Ascending aorta (tissue), 2 donors: ENCODE data around the gene INSYN2B. TPM values are rescaled to one million over a fixed set of nuclear protein-coding genes. Genes with fewer than 3 reads are reported as not detected.

Source experiments
- DNase-seq, 2 donors: peaks; one replicate each; pipeline ENCODE4 v3.0.0-alpha.2; 2019; ENCODE audit warnings: low spot score in 2 of 2
- H3K27ac ChIP-seq, 2 donors: fragments of 200-600 bp; sonication (generic); one replicate each; pipeline ENCODE4 v1.5.1; 2016 to 2017; ENCODE audit warnings: mild to moderate bottlenecking in 1 of 2
- H3K27me3 ChIP-seq: fragments of 200-600 bp; sonication (generic); one replicate; pipeline ENCODE4 v1.5.1; 2017
- H3K36me3 ChIP-seq, 2 donors: fragments of 200-600 bp; sonication (generic); one replicate each; pipeline ENCODE4 v1.5.1; 2016
- H3K4me1 ChIP-seq, 2 donors: fragments of 200-600 bp; sonication (generic); one replicate each; pipeline ENCODE4 v1.5.1; 2016 to 2017; ENCODE audit warnings: mild to moderate bottlenecking in 1 of 2
- H3K4me3 ChIP-seq, 2 donors: fragments of 200-600 bp; sonication (generic); one replicate each; pipeline ENCODE4 v1.5.1; 2016 to 2017; ENCODE audit warnings: mild to moderate bottlenecking in 1 of 2
- H3K9me3 ChIP-seq, 2 donors: fragments of 200-600 bp; sonication (generic); one replicate each; pipeline ENCODE4 v1.5.1; 2016
- intact Hi-C: fragments of 100-400 bp; cut with DNase I; formaldehyde crosslinking; loops from one replicate; pipeline ENCODE4 v1.15.1; 2023
- total RNA-seq: library from RNA; depleted of rRNA; stranded (reverse); fragments of >200 nt; gene quantifications from one replicate; pipeline ENCODE4 v1.1.0, GENCODE V29; 2016
- TF ChIP-seq, protein P1 (sequence below), 3 experiments: fragments of 200-600 bp in 2 of 3; fragments of 450-650 bp in 1 of 3; sonication (generic) in 2 of 3; IDR thresholded peaks; one replicate each; pipeline ENCODE4 v1.5.1; 2016 to 2019; ENCODE audit warnings: antibody characterized with exemption in 3 of 3, mild to moderate bottlenecking in 1 of 3, moderate library complexity in 1 of 3

INSYN2B gene
- total RNA-seq, 1 donor from 2014 or later = not detected

DNA sequence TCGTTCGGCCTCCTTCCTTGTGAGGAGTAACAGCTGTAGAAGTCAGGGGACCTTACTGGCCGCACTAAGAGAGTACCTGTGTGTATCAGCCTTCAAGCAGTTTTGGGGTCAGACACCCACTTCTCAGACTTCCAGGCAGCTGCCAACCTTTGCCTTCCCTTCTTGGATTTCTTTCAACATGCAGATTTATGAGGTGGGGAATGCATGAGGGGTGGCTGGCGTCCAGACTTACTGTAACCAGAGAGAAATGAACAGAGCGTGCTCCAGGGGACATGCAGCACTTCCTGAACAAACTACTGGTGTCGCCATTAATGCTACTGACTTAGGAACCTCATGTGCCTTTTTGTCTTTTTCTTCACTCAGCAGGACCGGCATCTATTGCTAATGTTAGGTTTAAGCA is 46.7 kb downstream of the INSYN2B start:
- Histone ChIP-seq H3K27me3 (no peaks in the 10 kb centered on the region), H3K4me3 (no peak overlapping the region), H3K9me3 (no peaks in the 10 kb centered on the region), H3K27ac (no peak overlapping the region), H3K36me3 (no peaks in the 10 kb centered on the region), H3K4me1 (no peaks in the 10 kb centered on the region)
- TF ChIP-seq, protein P1, sequence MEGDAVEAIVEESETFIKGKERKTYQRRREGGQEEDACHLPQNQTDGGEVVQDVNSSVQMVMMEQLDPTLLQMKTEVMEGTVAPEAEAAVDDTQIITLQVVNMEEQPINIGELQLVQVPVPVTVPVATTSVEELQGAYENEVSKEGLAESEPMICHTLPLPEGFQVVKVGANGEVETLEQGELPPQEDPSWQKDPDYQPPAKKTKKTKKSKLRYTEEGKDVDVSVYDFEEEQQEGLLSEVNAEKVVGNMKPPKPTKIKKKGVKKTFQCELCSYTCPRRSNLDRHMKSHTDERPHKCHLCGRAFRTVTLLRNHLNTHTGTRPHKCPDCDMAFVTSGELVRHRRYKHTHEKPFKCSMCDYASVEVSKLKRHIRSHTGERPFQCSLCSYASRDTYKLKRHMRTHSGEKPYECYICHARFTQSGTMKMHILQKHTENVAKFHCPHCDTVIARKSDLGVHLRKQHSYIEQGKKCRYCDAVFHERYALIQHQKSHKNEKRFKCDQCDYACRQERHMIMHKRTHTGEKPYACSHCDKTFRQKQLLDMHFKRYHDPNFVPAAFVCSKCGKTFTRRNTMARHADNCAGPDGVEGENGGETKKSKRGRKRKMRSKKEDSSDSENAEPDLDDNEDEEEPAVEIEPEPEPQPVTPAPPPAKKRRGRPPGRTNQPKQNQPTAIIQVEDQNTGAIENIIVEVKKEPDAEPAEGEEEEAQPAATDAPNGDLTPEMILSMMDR (IDR thresholded peaks at IDR 0.05) = no peak
- DNase-seq = no peak
- intact Hi-C loops = no loop called here

DNA sequence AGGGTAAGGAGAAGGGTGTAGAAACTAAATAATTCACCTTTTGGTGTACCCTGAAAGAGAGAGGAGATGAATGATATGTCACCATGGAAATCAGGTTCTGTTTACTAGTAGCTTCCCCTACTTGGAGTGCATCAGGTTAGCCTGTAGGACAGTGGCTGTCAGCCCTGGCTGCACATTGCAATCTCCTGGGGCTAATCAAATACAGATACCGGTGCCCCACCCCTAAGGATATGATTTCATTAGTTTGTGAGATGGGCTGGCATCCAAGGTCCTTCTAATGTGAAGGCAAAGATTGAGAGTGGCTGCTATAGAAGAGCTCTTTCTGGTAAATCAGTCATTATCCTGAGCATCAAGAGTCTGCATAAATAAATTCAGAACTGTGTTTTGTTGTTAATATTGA is 47.2 kb downstream of the INSYN2B start:
- Histone ChIP-seq H3K4me3 (no peak overlapping the region), H3K4me1 (no peaks in the 10 kb centered on the region), H3K9me3 (no peaks in the 10 kb centered on the region), H3K36me3 (no peaks in the 10 kb centered on the region), H3K27ac (no peak overlapping the region), H3K27me3 (no peaks in the 10 kb centered on the region)
- intact Hi-C loops = no loop called here
- TF ChIP-seq, protein P1 (IDR thresholded peaks at IDR 0.05) = no peak
- DNase-seq = no peak

DNA sequence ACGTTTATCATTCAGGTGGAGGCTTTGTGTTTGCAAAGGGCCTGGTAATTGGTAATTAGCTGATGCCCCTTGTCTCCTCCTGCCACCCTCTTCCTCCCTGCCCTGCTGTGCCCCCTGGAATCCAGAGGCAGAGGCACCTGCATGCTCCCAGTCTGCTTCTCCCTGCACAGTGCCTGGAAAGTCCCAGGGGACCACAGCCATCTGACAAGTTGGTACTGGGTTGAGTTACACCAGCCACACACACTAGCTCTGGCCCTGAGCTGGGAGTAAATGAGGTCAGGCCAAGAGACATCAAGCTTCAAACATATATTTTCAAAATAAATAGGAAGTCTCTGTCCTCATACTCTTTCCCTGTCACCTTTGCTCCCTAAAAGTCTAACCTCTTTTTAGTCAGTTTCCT is 56.3 kb downstream of the INSYN2B start:
- no peaks in the 10 kb centered on the region for H3K9me3 ChIP-seq
- no peak overlapping the region for H3K4me3 ChIP-seq
- no peaks in the 10 kb centered on the region for H3K4me1 ChIP-seq
- no peaks in the 10 kb centered on the region for H3K27me3 ChIP-seq
- TF ChIP-seq, protein P1 (IDR thresholded peaks at IDR 0.05) = no peak
- DNase-seq = no peak
- intact Hi-C loops = no loop called here
- H3K36me3 ChIP-seq = no peaks in the 10 kb centered on the region
- no peak overlapping the region for H3K27ac ChIP-seq

DNA sequence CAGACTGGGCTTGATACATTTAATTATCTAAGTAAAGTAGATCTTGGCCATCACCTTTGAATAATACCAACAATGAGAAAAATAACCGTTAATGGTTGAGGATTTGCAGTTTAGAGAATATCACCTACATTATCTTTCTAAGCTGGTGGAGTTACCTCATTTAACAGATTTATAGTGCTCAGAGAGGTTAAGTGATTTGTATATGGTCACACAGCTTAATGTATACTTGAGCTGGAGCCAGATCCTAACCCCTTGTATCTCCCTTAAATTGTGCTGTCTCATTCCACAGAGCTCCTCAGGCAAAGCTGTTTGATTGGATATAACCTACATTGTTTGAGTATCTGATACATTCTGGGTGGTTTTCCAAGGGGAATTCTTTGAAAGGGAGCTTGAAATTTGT is 57.8 kb downstream of the INSYN2B start:
- Histone ChIP-seq H3K9me3 (no peaks in the 10 kb centered on the region), H3K36me3 (no peaks in the 10 kb centered on the region), H3K27ac (no peak overlapping the region), H3K4me1 (no peaks in the 10 kb centered on the region), H3K27me3 (no peaks in the 10 kb centered on the region), H3K4me3 (no peak overlapping the region)
- TF ChIP-seq, protein P1 (IDR thresholded peaks at IDR 0.05) = no peak
- DNase-seq = no peak
- intact Hi-C loops = no loop called here

DNA sequence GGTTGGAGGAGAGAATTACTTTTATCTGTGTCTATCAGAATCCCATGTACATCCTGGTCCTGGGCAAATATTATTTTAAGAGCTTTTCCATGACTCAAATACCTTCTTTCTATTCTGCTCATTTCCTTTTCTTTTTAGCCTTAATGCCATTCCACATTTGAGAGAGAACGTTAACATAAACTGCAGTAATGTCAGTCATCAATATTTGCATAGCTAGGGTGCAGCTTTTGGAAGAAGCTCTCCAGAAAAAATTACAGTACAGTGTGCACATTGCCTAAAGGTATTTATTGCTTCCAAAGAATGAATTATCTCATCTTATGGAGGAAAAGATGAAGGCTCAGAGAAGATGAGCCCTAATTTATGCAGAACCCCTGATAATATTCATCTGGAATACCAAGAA is 58.3 kb downstream of the INSYN2B start:
- TF ChIP-seq, protein P1 (IDR thresholded peaks at IDR 0.05) = no peak
- DNase-seq = no peak
- no peaks in the 10 kb centered on the region for H3K36me3 ChIP-seq
- no peaks in the 10 kb centered on the region for H3K27me3 ChIP-seq
- no peak overlapping the region for H3K27ac ChIP-seq
- H3K4me1 ChIP-seq = no peaks in the 10 kb centered on the region
- no peak overlapping the region for H3K4me3 ChIP-seq
- intact Hi-C loops = no loop called here
- H3K9me3 ChIP-seq = no peaks in the 10 kb centered on the region

- H3K9me3 ChIP-seq = no peaks in the 10 kb centered on the region
- no peak overlapping the region for H3K4me3 ChIP-seq
- TF ChIP-seq, protein P1 (IDR thresholded peaks at IDR 0.05) = no peak
- H3K4me1 ChIP-seq = no peaks in the 10 kb centered on the region
- intact Hi-C loops = no loop called here
- no peaks in the 10 kb centered on the region for H3K36me3 ChIP-seq
- H3K27ac ChIP-seq = no peak overlapping the region
- no peak for DNase-seq
- no peaks in the 10 kb centered on the region for H3K27me3 ChIP-seq
Observed at GRCh38 chr5:169921384-169921783, 58.9 kb downstream of the INSYN2B start.
